GM18502 (cell line): ENCODE results near the gene PMP22.

ENCODE experiments used
- ATAC-seq: cut with Tn5 transposase; IDR thresholded peaks from one replicate; pipeline ENCODE4 v1.9.1; 2021; ENCODE audit warnings: mild to moderate bottlenecking; ENCODE audit not compliant: unreplicated experiment, poor library complexity

PMP22 gene

DNA sequence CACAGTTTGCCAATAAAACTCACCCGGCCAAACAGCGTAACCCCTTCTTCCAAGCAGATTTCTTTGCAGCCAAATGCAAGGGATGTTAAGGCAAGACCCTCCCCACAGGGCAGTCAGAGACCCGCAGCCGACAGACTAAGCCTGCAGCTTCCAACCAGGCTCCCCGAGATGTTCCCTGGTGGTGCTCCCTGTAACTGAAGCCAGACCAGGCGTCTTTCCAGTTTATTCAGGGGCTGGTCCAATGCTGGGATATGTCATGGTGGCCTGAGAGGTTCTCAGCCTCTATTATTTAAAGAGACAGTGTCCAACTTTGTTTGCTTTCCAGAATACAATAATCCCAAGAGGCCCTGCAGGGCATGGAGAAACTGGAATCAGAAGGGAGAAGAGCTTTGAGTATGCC lies at the start of gene PMP22:
Gene PMP22, minus strand, starts transcription at position 196 of the 400 bp plus-strand sequence. CDS start 4,599 bp downstream, outside the sequence.
- no peak for ATAC-seq

DNA sequence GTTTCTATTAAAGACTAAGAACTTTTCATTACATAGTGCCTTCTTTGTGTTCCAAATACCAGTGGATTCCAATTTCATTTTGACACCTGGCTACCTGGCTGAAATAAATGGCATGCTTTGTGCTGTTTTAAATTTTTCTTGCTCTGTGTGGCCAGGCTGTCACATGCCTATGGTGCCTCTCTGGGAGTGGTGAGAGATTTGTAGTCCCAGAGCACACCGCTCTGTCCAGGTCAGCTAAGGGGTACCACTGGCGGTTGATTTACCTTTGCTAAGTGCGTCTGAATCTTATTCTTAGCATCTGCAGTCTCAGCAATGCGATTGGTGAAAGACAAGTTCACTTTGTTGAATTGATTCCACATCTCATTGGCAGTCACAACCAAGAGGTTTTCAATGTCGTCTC lies 46.9 kb upstream of the PMP22 start:
- no peak for ATAC-seq

DNA sequence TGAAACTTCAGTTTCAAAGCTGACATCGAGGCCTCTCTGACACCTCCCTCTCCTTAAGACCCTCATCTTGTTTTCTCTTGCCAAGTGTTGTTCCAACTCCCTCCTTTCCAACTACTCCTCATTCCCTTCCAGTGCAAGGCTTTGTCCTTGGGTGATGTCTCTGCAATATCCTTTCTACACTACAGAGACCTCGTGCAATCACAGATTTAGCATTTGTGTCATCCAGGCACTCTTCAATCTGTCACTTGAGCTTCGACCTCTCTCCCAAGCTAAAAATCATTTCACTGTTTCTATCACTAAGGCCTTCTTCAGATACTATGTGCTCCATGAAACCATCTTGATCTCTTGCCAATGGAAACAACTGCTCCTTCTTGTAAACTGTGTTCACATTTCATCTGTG lies 44.7 kb upstream of the PMP22 start:
- no peak for ATAC-seq

DNA sequence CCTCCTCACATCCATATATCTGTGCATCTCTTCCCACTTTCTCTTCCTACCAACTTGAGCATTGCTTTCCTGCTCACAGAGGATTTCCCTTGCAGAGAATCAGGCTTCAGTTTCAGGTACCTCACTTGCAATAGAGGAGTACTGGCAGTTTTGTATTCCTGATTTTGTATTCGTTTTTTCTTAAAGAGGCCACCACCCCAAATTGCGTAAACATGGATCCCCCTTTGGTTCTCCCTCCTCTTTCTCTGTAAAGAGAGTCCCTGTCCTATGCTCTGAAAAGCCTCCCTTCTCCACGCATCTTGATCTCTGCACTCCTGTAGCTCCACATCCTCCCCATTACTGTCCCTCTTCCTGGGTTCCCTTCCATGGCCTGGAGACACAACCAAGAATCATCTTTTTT lies 44.1 kb upstream of the PMP22 start:
- no peak for ATAC-seq

DNA sequence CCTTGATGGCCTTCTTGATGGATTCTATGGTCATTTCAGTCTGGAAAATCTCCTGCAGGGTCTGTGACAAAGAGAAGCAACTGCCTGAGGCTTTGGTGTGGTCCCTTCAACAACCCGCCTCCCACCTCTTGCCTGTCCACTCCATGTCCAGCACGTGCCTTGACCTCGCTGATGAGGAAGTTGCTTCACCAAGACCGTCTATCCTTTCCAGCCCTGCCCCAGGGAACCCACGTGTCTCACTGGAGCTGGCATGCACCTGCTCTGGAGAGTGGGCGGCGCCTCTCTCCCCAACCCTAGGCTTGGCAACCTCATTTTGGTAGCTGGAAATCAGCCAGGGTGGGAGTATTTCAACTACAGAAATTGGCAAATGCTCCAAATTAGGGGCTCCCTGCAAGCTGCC lies 43.6 kb upstream of the PMP22 start:
- no peak for ATAC-seq

DNA sequence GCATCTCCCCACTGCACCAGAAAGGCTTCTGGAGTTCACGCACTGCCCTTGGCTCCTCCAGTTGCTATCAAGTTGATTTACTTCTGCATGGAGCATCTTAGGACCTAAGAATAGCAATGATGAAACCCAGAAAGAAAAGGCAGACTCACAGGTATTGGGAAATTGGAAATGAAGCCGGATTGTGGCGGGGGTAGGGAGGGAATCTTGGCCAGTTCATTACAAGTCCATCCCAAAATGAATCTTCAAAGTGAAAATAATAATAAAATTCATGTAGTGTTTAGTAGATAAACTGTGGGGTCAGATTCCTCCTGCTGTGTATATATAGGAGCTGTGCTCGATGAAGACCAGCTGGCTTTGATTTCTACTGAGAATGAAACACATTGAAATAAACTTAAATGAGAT lies 42.6 kb upstream of the PMP22 start:
- no peak for ATAC-seq

DNA sequence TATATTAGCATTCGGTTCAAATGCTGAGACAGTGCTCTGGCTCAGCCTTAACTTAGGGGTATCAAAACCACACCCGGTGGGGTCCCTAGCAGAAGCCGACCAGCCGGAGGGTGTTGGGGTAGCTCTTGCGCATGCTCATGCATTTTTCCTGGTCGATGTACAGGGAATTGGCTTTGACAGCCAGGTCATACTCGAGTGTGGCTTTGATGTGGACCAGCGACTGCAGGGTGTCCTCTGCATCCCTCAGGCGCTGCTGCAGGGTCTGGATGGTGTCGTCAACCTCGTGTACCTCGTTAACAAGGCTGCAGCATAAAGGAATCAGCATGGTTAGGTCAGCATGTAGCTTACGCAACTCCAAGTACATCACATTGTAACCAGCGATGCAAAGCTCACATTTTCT lies 38.7 kb upstream of the PMP22 start:
- ATAC-seq, result no peak

DNA sequence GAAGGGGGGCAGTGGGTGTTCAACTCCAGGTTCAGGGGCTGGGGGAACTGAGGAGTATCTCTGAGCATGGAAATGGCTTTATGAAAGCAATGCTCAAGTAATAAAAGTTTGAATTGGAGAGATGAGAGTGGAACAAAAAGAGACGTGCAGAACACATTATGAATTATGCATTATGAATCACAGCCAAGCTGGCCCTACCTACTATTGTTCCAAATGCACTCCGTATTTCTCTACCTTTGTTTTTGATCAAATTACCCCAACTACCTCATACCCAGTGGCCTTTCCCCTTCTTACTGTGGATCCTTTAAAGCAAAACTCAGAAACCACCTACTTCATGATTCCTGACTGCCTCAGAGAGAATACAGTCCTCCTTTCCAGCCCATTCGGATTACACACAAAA lies 38.1 kb upstream of the PMP22 start:
- ATAC-seq, result no peak

DNA sequence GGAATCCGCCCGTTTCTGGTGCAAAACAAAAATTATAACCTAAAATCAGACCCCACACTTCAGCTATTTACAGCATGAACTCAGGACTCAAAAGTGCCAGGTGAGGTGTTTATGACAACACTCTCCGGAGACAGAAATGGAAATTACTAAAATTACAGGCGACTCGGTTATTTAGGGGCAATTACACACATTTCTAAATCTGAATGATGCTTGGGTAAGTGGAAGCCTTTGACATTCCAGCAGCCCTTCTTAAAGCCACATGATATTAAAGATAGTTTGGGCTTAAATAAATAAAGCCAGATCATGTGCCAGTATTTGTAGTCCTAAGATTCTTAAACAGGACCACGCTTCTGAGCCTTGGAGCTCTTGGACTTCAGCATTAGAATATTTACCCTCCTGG lies 36.7 kb upstream of the PMP22 start:
- ATAC-seq, result no peak

DNA sequence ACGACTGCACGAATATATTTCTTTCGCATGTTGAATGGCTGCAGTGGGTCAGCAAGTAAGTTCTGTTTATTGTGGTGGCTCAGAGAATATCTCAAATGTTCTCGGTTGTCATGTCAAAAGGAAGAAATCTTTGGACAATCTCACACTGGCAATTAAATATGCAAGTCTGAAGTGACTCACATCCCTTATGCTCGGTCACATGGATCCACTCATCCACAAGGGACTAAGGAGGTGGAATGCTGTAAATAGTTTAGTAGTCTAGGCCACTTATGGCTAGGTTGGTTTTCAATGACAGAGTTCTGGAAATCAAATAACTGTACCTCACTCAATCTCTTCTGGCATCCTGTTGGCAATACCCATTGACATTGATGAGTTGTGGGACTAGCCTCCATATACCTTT lies 33.0 kb upstream of the PMP22 start:
- no peak for ATAC-seq

DNA sequence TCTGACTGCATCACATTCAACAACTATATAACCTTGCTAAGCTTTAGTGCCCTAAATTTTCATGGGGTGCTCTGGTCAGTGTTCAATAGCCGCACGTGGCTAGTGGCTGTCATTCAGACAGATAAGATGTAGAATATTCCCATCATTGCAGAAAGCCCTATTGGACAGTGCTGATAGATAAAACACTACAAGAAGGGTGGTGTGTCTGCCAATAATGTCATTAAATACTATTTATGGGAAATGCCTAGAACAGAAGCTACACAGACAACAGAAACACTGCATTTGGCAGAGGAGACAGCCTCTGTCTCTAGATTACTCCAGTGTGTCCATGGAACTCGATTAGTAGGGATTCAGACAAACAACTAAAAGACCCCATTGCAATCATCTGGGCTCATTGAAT lies 28.4 kb upstream of the PMP22 start:
- no peak for ATAC-seq

DNA sequence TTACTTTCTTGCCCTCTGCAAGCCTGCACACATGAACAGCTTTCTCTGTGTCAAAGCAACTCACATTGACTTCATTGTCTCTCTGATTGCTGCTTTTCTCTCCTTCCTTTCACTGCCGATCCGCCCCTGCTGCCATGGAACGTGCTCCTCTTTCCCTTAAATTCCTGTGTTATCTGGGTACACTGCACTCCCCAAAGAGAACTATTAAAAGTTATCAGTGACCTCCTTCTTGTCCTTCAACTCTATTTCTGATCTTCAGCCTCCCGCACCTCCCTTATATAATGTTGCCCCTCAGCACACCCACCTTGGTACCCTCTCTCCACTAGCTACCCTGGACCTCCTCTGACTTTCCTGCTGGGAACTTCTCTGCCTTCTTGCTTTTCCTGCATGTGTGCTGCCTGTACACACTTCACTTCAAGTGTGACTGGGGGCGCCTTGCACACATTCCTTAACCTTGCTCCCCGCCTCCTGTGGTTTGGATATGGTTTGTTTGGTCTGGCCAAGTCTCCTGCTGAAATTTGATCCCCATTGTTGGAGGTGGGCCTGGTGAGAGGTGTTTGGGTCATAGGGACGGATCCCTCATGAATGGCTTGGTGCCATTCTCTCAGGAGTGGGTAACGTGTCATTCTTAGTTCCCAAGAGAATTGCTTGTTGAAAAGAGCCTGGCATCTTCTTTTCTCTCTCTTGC lies 26.7 kb upstream of the PMP22 start:
- no peak for ATAC-seq

DNA sequence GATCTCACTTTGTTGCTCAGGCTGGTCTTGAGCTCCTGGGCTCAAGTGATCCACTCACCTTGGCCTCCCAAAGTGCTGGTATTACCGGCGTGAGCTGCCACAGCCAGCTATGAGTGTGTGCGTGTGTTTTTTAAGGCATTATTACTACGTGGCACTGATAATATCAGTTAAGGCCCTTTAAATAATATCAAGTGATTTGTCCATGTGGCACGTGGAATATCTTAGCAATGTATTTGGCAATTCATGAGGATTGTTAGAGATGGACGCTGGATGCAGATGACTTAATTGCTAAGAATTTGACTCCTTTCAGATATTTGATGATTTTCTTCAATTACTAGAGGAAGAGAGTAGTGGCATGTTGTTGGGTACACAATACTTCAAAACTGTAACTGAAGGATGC lies 25.5 kb upstream of the PMP22 start:
- no peak for ATAC-seq

DNA sequence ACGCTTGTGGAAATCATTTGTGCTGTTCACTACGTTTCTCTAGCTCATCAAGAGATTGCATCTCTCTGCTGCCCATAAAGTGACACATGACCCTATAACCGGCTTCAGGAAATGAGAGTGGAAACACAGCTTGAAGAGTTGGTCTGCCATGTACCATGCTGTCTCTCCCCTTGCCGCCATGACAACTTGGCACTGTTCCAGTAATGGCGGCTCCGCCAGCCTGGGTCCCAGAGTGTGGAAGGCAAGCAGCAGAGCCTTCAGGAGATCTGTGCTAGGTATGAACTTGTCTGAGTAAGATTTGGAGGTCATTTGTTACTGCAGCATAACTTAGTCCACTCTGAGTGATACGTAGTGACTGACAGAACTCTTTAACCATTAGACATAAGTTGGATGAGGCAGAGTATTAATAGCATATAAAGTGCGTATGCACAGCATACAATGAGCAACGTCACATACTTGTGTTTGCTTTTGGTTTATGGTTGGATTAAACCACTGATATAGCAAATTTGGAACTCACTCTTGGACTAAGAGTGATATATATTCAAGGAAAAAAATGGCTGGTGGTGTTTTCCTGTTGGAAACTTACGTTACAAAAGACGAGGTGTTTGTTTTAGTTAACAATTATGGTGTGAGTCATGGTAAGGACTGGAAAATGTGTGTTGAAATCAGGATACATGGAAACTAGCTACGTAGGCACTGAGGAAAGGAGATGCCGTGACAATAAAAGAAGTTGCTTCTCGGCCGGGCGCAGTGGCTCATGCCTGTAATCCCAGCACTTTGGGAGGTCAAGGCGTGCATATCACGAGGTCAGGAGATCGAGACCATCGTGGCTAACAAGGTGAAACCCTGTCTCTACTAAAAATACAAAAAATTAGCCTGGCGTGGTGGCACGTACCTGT lies 24.4 kb upstream of the PMP22 start:
- no peak for ATAC-seq

DNA sequence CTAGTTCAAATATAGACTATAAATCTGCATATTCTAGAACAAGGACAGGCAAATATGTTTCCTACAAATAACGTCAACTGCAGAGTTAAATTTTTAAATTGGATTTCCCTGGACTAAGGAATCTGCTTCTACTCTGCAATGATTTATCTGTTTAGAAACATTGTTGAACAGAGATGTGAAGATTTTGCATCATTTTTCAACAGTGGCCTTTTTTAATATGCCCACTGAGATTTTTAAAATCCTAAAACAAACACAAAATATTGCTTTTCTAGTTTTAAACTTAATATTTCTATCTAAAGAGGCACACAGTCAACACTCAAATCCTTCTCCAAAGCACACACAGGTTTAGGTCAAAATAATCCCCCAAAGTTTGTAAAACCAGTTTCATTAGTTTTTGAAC lies 23.7 kb upstream of the PMP22 start:
- ATAC-seq, result no peak

DNA sequence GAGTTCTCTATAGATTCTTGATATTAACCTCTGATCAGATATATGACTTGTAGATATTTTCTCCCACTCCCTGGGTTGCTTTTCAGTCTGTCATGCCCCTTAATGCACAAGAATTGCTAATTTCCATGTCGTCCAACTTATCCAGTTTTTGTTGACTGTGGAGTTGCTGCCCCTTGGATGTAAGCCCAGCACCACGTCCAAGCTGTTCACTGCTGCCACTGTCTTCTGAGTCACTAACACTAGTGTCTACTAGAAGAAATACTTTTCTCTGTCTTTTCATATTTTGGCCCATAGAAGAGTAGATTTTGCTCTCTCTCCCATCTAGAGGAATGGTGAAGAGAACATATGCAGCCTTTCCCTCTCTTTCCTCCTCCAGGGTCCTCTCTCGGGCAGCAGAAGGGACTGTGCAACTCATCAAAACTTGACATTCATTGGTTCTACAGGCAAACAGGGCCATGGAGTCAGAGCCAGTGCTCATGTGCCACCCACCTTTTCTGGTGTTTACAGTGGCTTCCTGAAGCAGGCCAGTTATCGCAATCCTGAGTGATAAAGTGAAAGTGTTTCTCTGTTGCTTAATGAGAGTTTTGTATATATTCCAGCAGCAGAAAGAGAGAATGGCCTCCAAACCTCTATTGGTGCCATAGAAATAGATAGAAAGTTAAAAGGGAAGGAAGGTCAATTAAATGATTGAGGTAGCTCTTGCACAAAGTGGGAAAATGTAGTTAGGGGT lies 22.6 kb upstream of the PMP22 start:
- no peak for ATAC-seq

DNA sequence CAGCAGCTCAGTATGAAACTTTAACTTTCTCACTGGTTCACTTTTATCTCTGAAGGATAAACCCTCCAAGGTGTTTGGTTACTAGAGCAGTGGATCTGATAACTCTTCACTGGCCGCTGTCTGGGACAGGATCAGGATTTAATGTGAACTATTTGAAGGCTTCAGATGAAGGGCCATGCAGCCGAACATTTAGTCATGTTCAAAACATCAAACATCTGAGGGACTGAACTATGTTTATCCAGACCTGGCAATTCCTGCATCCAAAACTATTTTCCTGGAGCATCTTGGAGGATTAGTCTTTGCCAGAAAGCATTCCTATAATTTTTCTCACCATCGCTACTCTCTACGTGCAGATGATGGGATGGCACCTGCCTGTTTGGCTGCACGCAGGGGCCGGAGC lies 20.3 kb upstream of the PMP22 start:
- no peak for ATAC-seq

DNA sequence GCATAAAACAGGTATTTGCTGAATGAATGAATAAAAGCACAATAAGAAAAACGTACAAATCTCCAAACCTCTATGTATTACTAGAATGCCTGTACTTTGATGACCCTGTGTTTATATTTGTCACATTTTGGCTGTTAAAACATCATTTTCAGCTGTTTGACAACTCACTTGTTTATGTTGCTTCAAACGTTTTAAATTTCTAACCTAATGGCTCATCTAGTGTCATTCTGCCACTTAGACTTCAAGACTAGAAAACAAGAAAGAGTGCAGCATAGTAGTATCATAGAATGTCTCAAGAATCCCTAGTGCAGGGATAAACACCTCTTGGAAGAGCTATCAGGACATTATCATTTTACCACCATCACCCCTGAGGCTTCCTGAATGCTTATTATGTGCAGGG lies 19.4 kb upstream of the PMP22 start:
- ATAC-seq, result no peak

DNA sequence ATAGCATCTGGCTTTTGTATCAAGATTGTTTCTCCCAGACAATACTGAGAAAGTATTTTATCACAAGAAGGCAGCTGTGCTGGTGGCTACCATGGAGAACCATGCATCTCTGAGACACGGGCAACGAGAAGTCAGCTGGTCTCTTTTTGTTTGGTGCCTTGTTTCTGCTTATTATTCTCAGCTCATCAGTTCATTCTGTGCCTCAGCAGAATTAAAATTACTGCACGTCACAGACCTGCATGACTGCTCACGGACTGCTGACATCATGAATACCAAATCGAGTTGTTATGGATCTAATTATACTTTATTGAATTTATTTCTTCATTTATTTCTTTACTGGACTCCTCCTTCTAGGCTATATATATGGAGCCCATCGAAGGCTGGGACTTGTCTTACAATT lies 19.0 kb upstream of the PMP22 start:
- no peak for ATAC-seq

DNA sequence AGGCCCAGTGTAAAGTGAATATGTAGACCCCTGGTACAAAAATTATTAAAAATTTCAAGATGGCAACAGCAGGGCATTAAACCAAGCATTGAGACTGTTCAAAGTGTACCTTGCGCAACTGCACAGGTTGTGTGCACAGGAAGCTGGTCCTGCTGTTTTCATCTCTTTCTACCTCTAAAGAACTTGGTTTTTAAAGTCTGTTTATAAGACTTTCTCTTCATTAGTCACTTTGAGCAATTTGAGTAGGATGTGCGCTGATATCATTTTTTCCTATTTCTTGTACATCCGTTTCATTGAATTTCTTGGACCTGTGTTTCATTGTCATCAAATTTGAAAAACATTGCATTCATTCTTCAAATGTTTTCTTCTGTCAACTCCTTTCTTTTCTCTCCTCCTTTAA lies 16.8 kb upstream of the PMP22 start:
- no peak for ATAC-seq

DNA sequence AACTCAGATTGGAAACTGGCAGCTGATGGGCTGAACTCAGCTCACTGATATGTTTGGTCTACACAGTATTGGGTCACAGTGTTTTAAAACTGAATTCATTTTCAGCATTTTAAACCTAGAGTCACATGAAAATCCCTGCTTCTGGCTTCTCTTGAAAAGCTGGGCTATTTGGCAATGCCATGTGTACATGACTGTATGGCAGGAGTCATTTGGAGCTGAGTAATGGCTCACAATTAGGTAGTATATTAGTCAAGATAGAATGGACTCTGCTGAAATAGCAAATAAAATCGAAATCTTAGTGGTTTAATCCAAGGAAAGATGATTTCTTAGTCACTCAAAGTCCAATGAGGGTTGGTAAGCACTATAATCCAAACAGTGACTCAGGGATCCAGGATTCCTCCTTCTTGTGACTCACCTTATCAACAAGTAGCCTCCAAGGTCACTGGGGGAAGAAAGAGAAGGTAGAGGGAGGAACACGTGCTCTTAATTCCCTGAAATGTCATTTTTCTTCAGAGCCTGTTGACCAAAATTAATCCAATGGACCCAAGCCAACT lies 13.9 kb upstream of the PMP22 start:
- no peak for ATAC-seq
